HepG2 (cell line): ENCODE results near the gene TIMM44. TPM values are rescaled to one million over a fixed set of nuclear protein-coding genes. Genes with fewer than 3 reads are reported as not detected.
"Not testable (repeated sequence)": the region's sequence is repeated elsewhere in the genome, so short reads cannot be mapped to it uniquely, and the experiment has no call there.

Experiments used
- ATAC-seq: fragments of 200-7000 bp; cut with Tn5 transposase; 3 replicates; pipeline ENCODE4 v1.9.1; 2020; ENCODE audit warnings: mild to moderate bottlenecking, moderate library complexity
- BruUV-seq: library from RNA; stranded (reverse); fragments of 400-500 nt; replicated peaks from 2 replicates; lab custom pipeline; 2021; lab: Mats Ljungman, UMichigan
- CTCF ChIA-PET: fragments of 300-600 bp; formaldehyde crosslinking; extraction: SDS; loops from one replicate; lab custom pipeline; 2021; ENCODE audit warnings: low total read pairs, inconsistent platforms, low intra/inter-chr PET ratio; lab: Yijun Ruan, JAX
- POLR2A ChIA-PET: fragments of 350-600 bp; sonication (Branson Sonifier 250); formaldehyde crosslinking; loops from one replicate; lab custom pipeline; 2020; ENCODE audit warnings: antibody characterized with exemption, inconsistent platforms; lab: Yijun Ruan, JAX
- DNase-seq: peaks from one replicate; pipeline ENCODE4 v3.0.0-alpha.2; 2015; ENCODE audit warnings: low spot score
- FAIRE-seq: peaks from 3 replicates; lab custom pipeline; 2011; peaks lifted over from hg19 to GRCh38; lab: Jason Lieb, UNC
- H2AFZ ChIP-seq: one replicate; pipeline ENCODE4 v1.6.1; 2011; ENCODE audit warnings: low read length, inconsistent platforms
- H3K27ac ChIP-seq: fragments of 300-600 bp; 3 replicates; pipeline ENCODE4 v1.8.0; 2011; ENCODE audit warnings: mixed run types, mild to moderate bottlenecking, mixed read lengths, low read length, inconsistent platforms; ENCODE audit not compliant: insufficient read depth; ENCODE audit errors: extremely low read length
- H3K27me3 ChIP-seq, 2 experiments: fragments of 200-600 bp in 1 of 2; 2 replicates in 1 of 2; 3 replicates in 1 of 2; pipeline versions ENCODE4 v1.6.0 to v1.8.0; 2011; ENCODE audit warnings: low read length in 2 of 2, mild to moderate bottlenecking in 2 of 2, moderate library complexity in 2 of 2, inconsistent platforms in 1 of 2; ENCODE audit not compliant: insufficient read depth in 2 of 2, control insufficient read depth in 1 of 2
- H3K36me3 ChIP-seq, 2 experiments: fragments of 200-600 bp in 1 of 2; replicated peaks in 1 of 2; 2 replicates in 1 of 2; 3 replicates in 1 of 2; pipeline versions ENCODE4 v1.5.1 to v1.8.0; 2011; ENCODE audit warnings: low read length in 2 of 2, inconsistent platforms in 1 of 2; ENCODE audit not compliant: insufficient read depth in 2 of 2, control insufficient read depth in 1 of 2
- H3K4me1 ChIP-seq: 2 replicates; pipeline ENCODE4 v1.5.1; 2012; ENCODE audit warnings: low read length, inconsistent platforms; ENCODE audit not compliant: insufficient read depth
- H3K4me2 ChIP-seq: 2 replicates; pipeline ENCODE4 v1.6.0; 2011; ENCODE audit warnings: low read depth, low read length, inconsistent platforms
- H3K4me3 ChIP-seq, 3 experiments: fragments of 200-600 bp in 1 of 3; sonication (generic), shearing (Covaris generic) in 1 of 3; replicated peaks in 1 of 3; 2 replicates each; pipeline ENCODE4 v1.5.1; 2011 to 2016; ENCODE audit warnings: low read length in 3 of 3, inconsistent platforms in 2 of 3, low read depth in 2 of 3, mild to moderate bottlenecking in 2 of 3, control low read depth in 1 of 3, mixed read lengths in 1 of 3; ENCODE audit not compliant: insufficient read depth in 1 of 3
- H3K79me2 ChIP-seq: one replicate; pipeline ENCODE4 v1.6.1; 2011; ENCODE audit warnings: low read length, inconsistent platforms; ENCODE audit not compliant: insufficient read depth
- H3K9ac ChIP-seq: 2 replicates; pipeline ENCODE4 v1.6.0; 2011; ENCODE audit warnings: mild to moderate bottlenecking, low read depth, low read length, inconsistent platforms; ENCODE audit not compliant: insufficient read depth
- H3K9me3 ChIP-seq: 2 replicates; pipeline ENCODE4 v1.5.1; 2012; ENCODE audit warnings: mild to moderate bottlenecking, low read length
- H4K20me1 ChIP-seq: 2 replicates; pipeline ENCODE4 v1.6.0; 2011; ENCODE audit warnings: inconsistent platforms, mild to moderate bottlenecking, low read length, moderate library complexity; ENCODE audit not compliant: insufficient read depth
- ATF3 ChIP-seq: sonication (generic); formaldehyde crosslinking; IDR thresholded peaks from 2 replicates; pipeline ENCODE4 v1.4.0; 2020; ENCODE audit warnings: missing genetic modification reagents
- FOSL2 ChIP-seq: sonication (generic); formaldehyde crosslinking; IDR thresholded peaks from 2 replicates; pipeline ENCODE4 v1.4.0; 2020; ENCODE audit warnings: missing genetic modification reagents
- JUNB ChIP-seq: sonication (generic); formaldehyde crosslinking; IDR thresholded peaks from 2 replicates; pipeline ENCODE4 v1.8.0; 2022; ENCODE audit warnings: missing genetic modification reagents, mild to moderate bottlenecking, borderline replicate concordance
- ZMYM3 ChIP-seq: sonication (generic); formaldehyde crosslinking; IDR thresholded peaks from 2 replicates; pipeline ENCODE4 v1.5.1; 2020; ENCODE audit warnings: mild to moderate bottlenecking, missing genetic modification reagents
- ZNF121 ChIP-seq: sonication (generic); formaldehyde crosslinking; IDR thresholded peaks from 2 replicates; pipeline ENCODE4 v1.5.0; 2020; ENCODE audit warnings: mild to moderate bottlenecking, missing genetic modification reagents
- ZNF362 ChIP-seq: sonication (generic); formaldehyde crosslinking; IDR thresholded peaks from 2 replicates; pipeline ENCODE4 v1.4.0; 2020; ENCODE audit warnings: missing genetic modification reagents, mild to moderate bottlenecking, borderline replicate concordance
- ZNF460 ChIP-seq: sonication (generic); formaldehyde crosslinking; IDR thresholded peaks from 2 replicates; pipeline ENCODE4 v1.5.1; 2020; ENCODE audit warnings: missing genetic modification reagents, mild to moderate bottlenecking, borderline replicate concordance
- ZNF768 ChIP-seq: sonication (generic); formaldehyde crosslinking; IDR thresholded peaks from 2 replicates; pipeline ENCODE4 v1.4.0; 2020; ENCODE audit warnings: missing genetic modification reagents
- ZNF770 ChIP-seq: sonication (generic); formaldehyde crosslinking; IDR thresholded peaks from 2 replicates; pipeline ENCODE4 v1.5.0; 2020; ENCODE audit warnings: mild to moderate bottlenecking, missing genetic modification reagents
- WGBS: methylation state at CpG from one replicate; pipeline ENCODE4 v1.1.6; 2017; ENCODE audit warnings: low lambda C conversion rate; 5-methylcytosine and 5-hydroxymethylcytosine counted together
- in situ Hi-C: cut with HindIII; loops from 2 replicates; pipeline ENCODE4 v1.10.0; 2017; ENCODE audit warnings: low pct_unique_long_range_greater_than_20kb; ENCODE audit not compliant: extremely low pct_ligation_motif_present
- intact Hi-C: fragments of 100-400 bp; cut with micrococcal nuclease; formaldehyde crosslinking; loops from one replicate; pipeline ENCODE4 v1.10.0; 2022; ENCODE audit not compliant: unreplicated experiment
- polyA plus RNA-seq, 8 experiments: library from polyadenylated mRNA; depleted of rRNA in 3 of 8; stranded (reverse) in 7 of 8; unstranded in 1 of 8; fragments of >200 nt; fragmentation: Illumina TruSeq in 4 of 8; extraction: Trizol in 4 of 8; gene quantifications; 2 replicates each; pipeline versions ENCODE4 v1.2.1 to v1.2.3, GENCODE V29; 2011 to 2016; ENCODE audit warnings: low read depth in 4 of 8, missing spikeins in 1 of 8, mixed read lengths in 1 of 8; ENCODE audit not compliant: insufficient read depth in 1 of 8
- total RNA-seq, 5 experiments: library from RNA; depleted of rRNA; stranded (reverse); fragments of >200 nt; fragmentation: Illumina TruSeq; extraction: Trizol; gene quantifications; 2 replicates each; pipeline ENCODE4 v1.2.3, GENCODE V29; 2016; ENCODE audit warnings: low read depth in 1 of 5

Gene TIMM44
- total and polyA plus RNA-seq, 2 of the 13 experiments (the other 11 are each of a cell fraction or from before 2014, with no cell fraction given) = 42.9 to 72.6 TPM

GRCh38 chr19:7930030-7930429 lies 13.4 kb downstream of the TIMM44 start:
- H3K27ac ChIP-seq, BruUV-seq, CTCF ChIA-PET, H3K4me1 ChIP-seq, H3K4me3 ChIP-seq, H3K4me2 ChIP-seq, H3K9me3 ChIP-seq, H3K27me3 ChIP-seq, H3K79me2 ChIP-seq, H2AFZ ChIP-seq, intact Hi-C loops, DNase-seq, H3K9ac ChIP-seq, FAIRE-seq, in situ Hi-C loops: not testable (repeated sequence)
- H3K36me3 ChIP-seq = peaks cover 30 to 47% of the 10 kb centered on the region in 2 experiments; a peak in 4 of 5 replicates
- POLR2A ChIA-PET = interaction anchor here (1.1 to 5.2 kb wide), 4 partner anchors 10 to 61 kb away, joined by 3 to 57 read pairs (median 20); partner anchors contain the start of genes MAP2K7, SNAPC2 and TIMM44
- WGBS = 85% methylated on average over 7 of the region's 11 CpGs
- TF ChIP-seq FOSL2 (CRISPR knock-in tag) = peak; percentile 88
- TF ChIP-seq JUNB (CRISPR knock-in tag) = 0 out of 2 replicates have a peak, but pooled peaks have one; percentile 40
- peak; percentile 67 for TF ChIP-seq ZNF121 (CRISPR knock-in tag)
- 0 out of 2 replicates have a peak, but pooled peaks have one; percentile 31 for TF ChIP-seq ZMYM3 (CRISPR knock-in tag)
- 0 out of 2 replicates have a peak, but pooled peaks have one; percentile 28 for TF ChIP-seq ATF3 (CRISPR knock-in tag)
- 0 out of 2 replicates have a peak, but pooled peaks have one; percentile 12 for TF ChIP-seq ZNF768 (CRISPR knock-in tag)
- TF ChIP-seq ZNF770 (CRISPR knock-in tag) = peak; percentile 91
- TF ChIP-seq ZNF362 (CRISPR knock-in tag) = 0 out of 2 replicates have a peak, but pooled peaks have one; percentile 30
- TF ChIP-seq ZNF460 = peak; percentile 77
- TF ChIP-seq, all 625 proteins: peak for 9; not testable (repeated sequence) for 616
- not testable (repeated sequence) for H4K20me1 ChIP-seq, ATAC-seq
